ENCODE measurements around the gene STAG2. TPM values are rescaled to one million over a fixed set of nuclear protein-coding genes. Genes with fewer than 3 reads are reported as not detected.

STAG2 gene
- total RNA-seq, 6 donors from 2014 or later = 49.9 to 105 (median 68.1) TPM

DNA sequence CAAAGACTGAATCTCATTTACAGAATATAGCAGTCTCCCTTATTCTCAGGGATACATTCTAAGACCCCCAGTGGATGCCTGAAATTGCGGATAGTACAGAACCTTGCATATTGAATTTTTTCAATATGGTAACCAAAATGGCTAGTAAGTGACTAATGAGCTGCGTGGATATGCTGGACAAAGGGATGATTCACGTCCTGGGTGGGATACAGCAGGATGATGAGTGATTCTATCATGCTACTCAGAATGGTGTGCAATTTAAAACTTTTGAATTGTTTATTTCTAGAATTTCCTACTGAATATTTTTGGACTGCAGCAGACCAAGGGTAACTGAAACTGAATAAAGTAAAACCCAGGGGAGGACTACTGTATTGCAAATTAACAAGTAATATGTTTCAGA, 66.7 kb downstream of the STAG2 start:
- ATAC-seq (ENCODE audit: low FRiP score in 2 of 2) (no peak), DNase-seq (no peak)
- TF ChIP-seq CTCF (IDR thresholded peaks at IDR 0.05) = no peak
- no peak for TF ChIP-seq POLR2AphosphoS5 (IDR thresholded peaks at IDR 0.05)
- TF ChIP-seq EP300 (IDR thresholded peaks at IDR 0.05) = no peak
- no peak for TF ChIP-seq POLR2A (IDR thresholded peaks at IDR 0.05)
- H3K27me3 ChIP-seq = no peaks in the 10 kb centered on the region
- H3K9me3 ChIP-seq = no peaks in the 10 kb centered on the region
- 74 to 82% methylated on average over 3 of the region's 3 CpGs for WGBS, 2 donors
- no peak overlapping the region for H3K27ac ChIP-seq
- H3K4me1 ChIP-seq = no peaks in the 10 kb centered on the region
- no peak overlapping the region for H3K4me3 ChIP-seq
- H3K36me3 ChIP-seq = peaks cover 0 to 2% (median 0%) of the 10 kb centered on the region in 4 donors

GRCh38 chrX:124030520-124030919, 69.0 kb downstream of the STAG2 start:
- Histone ChIP-seq H3K27me3 (no peaks in the 10 kb centered on the region), H3K9me3 (no peaks in the 10 kb centered on the region), H3K36me3 (peaks cover 0 to 2% (median 0%) of the 10 kb centered on the region in 4 donors), H3K4me3 (no peak overlapping the region), H3K4me1 (no peaks in the 10 kb centered on the region), H3K27ac (no peak overlapping the region)
- no peak for TF ChIP-seq EP300 (IDR thresholded peaks at IDR 0.05)
- no peak for TF ChIP-seq CTCF (IDR thresholded peaks at IDR 0.05)
- TF ChIP-seq POLR2AphosphoS5 (IDR thresholded peaks at IDR 0.05) = no peak
- TF ChIP-seq POLR2A (IDR thresholded peaks at IDR 0.05) = no peak
- DNase-seq (no peak), ATAC-seq (ENCODE audit: low FRiP score in 2 of 2) (no peak)
- 76 to 100% methylated on average over 1 of the region's 1 CpG for WGBS, 2 donors

DNA sequence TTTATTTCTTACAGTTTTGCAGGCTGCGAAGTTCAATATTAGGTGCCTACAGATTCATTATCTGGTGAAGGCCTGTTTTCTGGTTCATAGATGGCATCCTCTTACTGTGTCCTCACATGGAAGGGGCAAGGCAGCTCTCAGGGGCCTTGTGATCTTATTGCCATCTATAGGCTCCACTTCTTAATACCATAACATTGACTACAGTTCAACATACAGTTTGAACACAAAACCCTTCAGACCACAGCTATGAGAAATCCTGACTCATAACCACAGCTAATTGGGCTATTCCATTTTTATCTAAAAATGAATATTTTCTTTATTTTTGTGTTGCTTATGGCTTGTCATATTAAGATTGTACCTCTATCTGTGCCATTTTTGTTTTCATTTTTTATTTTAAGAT, 72.3 kb downstream of the STAG2 start:
- ATAC-seq (ENCODE audit: low FRiP score in 2 of 2) (no peak), DNase-seq (no peak)
- H3K4me3 ChIP-seq = no peak overlapping the region
- no peaks in the 10 kb centered on the region for H3K9me3 ChIP-seq
- H3K27me3 ChIP-seq = no peaks in the 10 kb centered on the region
- TF ChIP-seq POLR2AphosphoS5 (IDR thresholded peaks at IDR 0.05) = no peak
- no peak for TF ChIP-seq EP300 (IDR thresholded peaks at IDR 0.05)
- TF ChIP-seq CTCF (IDR thresholded peaks at IDR 0.05) = no peak
- 100% methylated on average over 1 of the region's 1 CpG for WGBS, 2 donors
- H3K4me1 ChIP-seq = no peaks in the 10 kb centered on the region
- H3K27ac ChIP-seq = no peak overlapping the region
- peaks cover 0 to 9% (median 0%) of the 10 kb centered on the region in 4 donors for H3K36me3 ChIP-seq

DNA sequence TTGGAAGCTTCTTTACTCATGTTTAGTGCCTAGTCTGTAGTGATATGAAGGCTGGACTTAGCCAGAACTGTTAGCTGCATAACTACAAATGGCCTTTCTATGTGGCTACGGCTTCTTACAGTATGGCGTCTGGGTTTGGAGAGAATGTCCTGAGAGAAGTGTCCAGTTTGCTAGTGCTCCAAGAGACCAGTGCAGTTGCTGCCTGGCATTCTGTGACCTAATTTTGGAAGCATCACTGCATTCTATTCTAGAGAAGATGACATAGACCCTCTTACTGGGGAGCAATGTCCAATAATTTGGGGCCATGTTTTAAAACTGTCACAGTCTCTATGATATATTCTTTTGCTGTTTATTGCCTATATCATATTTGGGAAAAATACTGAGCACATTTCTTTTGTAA, 74.2 kb downstream of the STAG2 start:
- ATAC-seq (ENCODE audit: low FRiP score in 2 of 2) = no peak
- H3K36me3 ChIP-seq = peaks cover 0 to 9% (median 0%) of the 10 kb centered on the region in 4 donors
- no peaks in the 10 kb centered on the region for H3K9me3 ChIP-seq
- WGBS, 2 donors = 97 to 100% methylated on average over 1 to 2 of the region's 2 CpGs
- TF ChIP-seq POLR2A (IDR thresholded peaks at IDR 0.05) = no peak
- TF ChIP-seq EP300 (IDR thresholded peaks at IDR 0.05) = no peak
- no peak for TF ChIP-seq CTCF (IDR thresholded peaks at IDR 0.05)
- no peak for TF ChIP-seq POLR2AphosphoS5 (IDR thresholded peaks at IDR 0.05)
- H3K27ac ChIP-seq = no peak overlapping the region
- no peak for DNase-seq
- no peak overlapping the region for H3K4me3 ChIP-seq
- no peaks in the 10 kb centered on the region for H3K4me1 ChIP-seq
- H3K27me3 ChIP-seq = no peaks in the 10 kb centered on the region

DNA sequence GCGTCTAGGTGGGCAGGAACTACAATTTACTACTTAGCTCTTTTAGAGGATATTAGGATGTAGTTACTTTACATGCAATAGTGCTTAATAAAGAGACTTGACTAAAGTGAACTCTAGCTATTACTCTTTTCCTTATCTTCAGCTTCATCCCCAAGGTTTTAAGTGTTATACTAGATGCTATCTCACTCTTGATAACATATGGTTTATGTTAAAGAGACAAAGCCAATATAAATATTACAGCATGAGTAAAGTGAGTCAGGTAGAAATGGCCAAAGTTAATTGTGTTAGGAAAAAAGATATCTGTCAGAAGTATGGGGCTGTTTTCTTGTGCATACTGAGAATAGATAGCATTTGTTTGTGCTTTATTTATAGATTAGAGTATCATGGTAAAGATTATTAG, 80.5 kb downstream of the STAG2 start:
- ATAC-seq (ENCODE audit: low FRiP score in 2 of 2) (no peak), DNase-seq (no peak)
- no peak overlapping the region for H3K4me3 ChIP-seq
- no peaks in the 10 kb centered on the region for H3K27me3 ChIP-seq
- H3K9me3 ChIP-seq = no peaks in the 10 kb centered on the region
- TF ChIP-seq POLR2AphosphoS5 (IDR thresholded peaks at IDR 0.05) (no peak), POLR2A (IDR thresholded peaks at IDR 0.05) (no peak)
- H3K36me3 ChIP-seq = peaks cover 0 to 21% (median 0%) of the 10 kb centered on the region in 4 donors
- 75 to 89% methylated on average over 1 of the region's 1 CpG for WGBS, 2 donors
- H3K27ac ChIP-seq = no peak overlapping the region
- no peaks in the 10 kb centered on the region for H3K4me1 ChIP-seq

Data from upper lobe of left lung (tissue), 6 donors.